ENCODE measurements around the gene B3GNT5.

Gene B3GNT5

GRCh38 chr3:183265834-183266417 lies 12.9 kb downstream of the B3GNT5 start:
- DNase-seq (ENCODE audit: low read depth in 2 of 2): no peak

- DNase-seq (ENCODE audit: low read depth in 2 of 2): no peak
These were observed 13.4 kb downstream of the B3GNT5 start for GRCh38 chr3:183266454-183266853.

GRCh38 chr3:183267140-183267539 lies 14.1 kb downstream of the B3GNT5 start:
- DNase-seq (ENCODE audit: low read depth in 2 of 2): no peak

- no peak for DNase-seq (ENCODE audit: low read depth in 2 of 2)
These were observed 15.3 kb downstream of the B3GNT5 start for GRCh38 chr3:183268366-183268765.

GRCh38 chr3:183269345-183269744 lies 16.3 kb downstream of the B3GNT5 start:
- DNase-seq (ENCODE audit: low read depth in 2 of 2): no peak

- DNase-seq (ENCODE audit: low read depth in 2 of 2): no peak
These were observed 17.3 kb downstream of the B3GNT5 start for GRCh38 chr3:183270344-183270743.

- DNase-seq (ENCODE audit: low read depth in 2 of 2): no peak
These were observed 19.1 kb downstream of the B3GNT5 start for GRCh38 chr3:183272142-183272541.

- DNase-seq (ENCODE audit: low read depth in 2 of 2): no peak
These were observed 19.7 kb downstream of the B3GNT5 start for GRCh38 chr3:183272791-183273190.

- DNase-seq (ENCODE audit: low read depth in 2 of 2): no peak
These were observed 21.6 kb downstream of the B3GNT5 start for GRCh38 chr3:183274609-183275008.

GRCh38 chr3:183275418-183275817 lies 22.4 kb downstream of the B3GNT5 start:
- no peak for DNase-seq (ENCODE audit: low read depth in 2 of 2)

GRCh38 chr3:183275937-183276336 lies 22.9 kb downstream of the B3GNT5 start:
- no peak for DNase-seq (ENCODE audit: low read depth in 2 of 2)

- DNase-seq (ENCODE audit: low read depth in 2 of 2): no peak
These were observed 24.2 kb downstream of the B3GNT5 start for GRCh38 chr3:183277260-183277659.

- no peak for DNase-seq (ENCODE audit: low read depth in 2 of 2)
These were observed 25.5 kb downstream of the B3GNT5 start for GRCh38 chr3:183278479-183279088.

GRCh38 chr3:183279371-183279770 lies 26.3 kb downstream of the B3GNT5 start:
- no peak for DNase-seq (ENCODE audit: low read depth in 2 of 2)

GRCh38 chr3:183281126-183281797 lies 28.2 kb downstream of the B3GNT5 start:
- no peak for DNase-seq (ENCODE audit: low read depth in 2 of 2)

GRCh38 chr3:183283886-183284285 lies 30.8 kb downstream of the B3GNT5 start:
- DNase-seq (ENCODE audit: low read depth in 2 of 2): no peak

GRCh38 chr3:183284570-183284969 lies 31.5 kb downstream of the B3GNT5 start:
- no peak for DNase-seq (ENCODE audit: low read depth in 2 of 2)

GRCh38 chr3:183285318-183285717 lies 32.3 kb downstream of the B3GNT5 start:
- no peak for DNase-seq (ENCODE audit: low read depth in 2 of 2)

- DNase-seq (ENCODE audit: low read depth in 2 of 2): peak; percentile 77
These were observed 32.9 kb downstream of the B3GNT5 start for GRCh38 chr3:183285828-183286457.

- DNase-seq (ENCODE audit: low read depth in 2 of 2): no peak
These were observed 34.4 kb downstream of the B3GNT5 start for GRCh38 chr3:183287301-183287971.

- no peak for DNase-seq (ENCODE audit: low read depth in 2 of 2)
These were observed 35.1 kb downstream of the B3GNT5 start for GRCh38 chr3:183288117-183288516.

GRCh38 chr3:183290216-183290615 lies 37.2 kb downstream of the B3GNT5 start:
- DNase-seq (ENCODE audit: low read depth in 2 of 2): no peak
